HepG2 (cell line): ENCODE measurements around the gene ABCB6. TPM values are rescaled to one million over a fixed set of nuclear protein-coding genes. Genes with fewer than 3 reads are reported as not detected.
A peak's percentile ranks its signal among the peaks of the same experiment; 100 is the strongest.

Source experiments
- GABPB1 ChIP-seq: IDR thresholded peaks from 2 replicates; pipeline ENCODE4 v1.6.1; 2016; ENCODE audit warnings: mild to moderate bottlenecking, missing genetic modification reagents, moderate library complexity, missing compliant biosample characterization
- HDAC1 ChIP-seq: sonication (generic); formaldehyde crosslinking; IDR thresholded peaks from 2 replicates; pipeline ENCODE4 v1.5.1; 2020; ENCODE audit warnings: mild to moderate bottlenecking, missing genetic modification reagents
- HES4 ChIP-seq: sonication (generic); formaldehyde crosslinking; IDR thresholded peaks from 2 replicates; pipeline ENCODE4 v1.9.0; 2021; ENCODE audit warnings: mild to moderate bottlenecking, missing genetic modification reagents, borderline replicate concordance
- HHEX ChIP-seq: IDR thresholded peaks from 2 replicates; pipeline ENCODE4 v1.6.1; 2016; ENCODE audit warnings: control low read depth
- HMG20A ChIP-seq: IDR thresholded peaks from 2 replicates; pipeline ENCODE4 v1.6.1; 2016; ENCODE audit warnings: borderline replicate concordance
- IKZF1 ChIP-seq: fragments of 450-650 bp; IDR thresholded peaks from 2 replicates; pipeline ENCODE4 v1.7.1; 2016
- IKZF4 ChIP-seq: sonication (generic); formaldehyde crosslinking; IDR thresholded peaks from 2 replicates; pipeline ENCODE4 v1.5.1; 2020; ENCODE audit warnings: borderline replicate concordance, mild to moderate bottlenecking, low read depth, missing genetic modification reagents; ENCODE audit errors: not compliant biosample characterization
- IRF2 ChIP-seq: IDR thresholded peaks from 2 replicates; pipeline ENCODE4 v1.6.1; 2018; ENCODE audit warnings: missing genetic modification reagents, missing compliant biosample characterization
- KLF6 ChIP-seq: IDR thresholded peaks from 2 replicates; pipeline ENCODE4 v1.8.0; 2016; ENCODE audit warnings: missing biosample characterization, missing genetic modification reagents
- MAX ChIP-seq: IDR thresholded peaks from 2 replicates; pipeline ENCODE4 v1.6.1; 2012; ENCODE audit warnings: inconsistent platforms
- NFATC3 ChIP-seq: sonication (generic); formaldehyde crosslinking; IDR thresholded peaks from 2 replicates; pipeline ENCODE4 v1.5.1; 2020; ENCODE audit warnings: mild to moderate bottlenecking, missing genetic modification reagents
- NR2F6 ChIP-seq, 2 experiments: IDR thresholded peaks; 2 replicates each; pipeline ENCODE4 v1.6.1; 2016; ENCODE audit warnings: antibody characterized with exemption in 1 of 2, mild to moderate bottlenecking in 1 of 2
- PITX1 ChIP-seq: sonication (generic); formaldehyde crosslinking; IDR thresholded peaks from 2 replicates; pipeline ENCODE4 v1.5.1; 2020; ENCODE audit warnings: mild to moderate bottlenecking, missing genetic modification reagents
- SKIL ChIP-seq: sonication (generic); formaldehyde crosslinking; IDR thresholded peaks from 2 replicates; pipeline ENCODE4 v1.8.0; 2022; ENCODE audit warnings: missing genetic modification reagents, mild to moderate bottlenecking, moderate library complexity, borderline replicate concordance
- TFAP4 ChIP-seq: sonication (generic); IDR thresholded peaks from 2 replicates; pipeline ENCODE4 v1.6.1; 2016; ENCODE audit warnings: low read depth, borderline replicate concordance
- TFDP2 ChIP-seq: sonication (generic); formaldehyde crosslinking; IDR thresholded peaks from 2 replicates; pipeline ENCODE4 v1.4.0; 2020; ENCODE audit warnings: missing genetic modification reagents
- ZBTB33 ChIP-seq: sonication (generic); formaldehyde crosslinking; IDR thresholded peaks from 2 replicates; pipeline ENCODE4 v1.4.0; 2020; ENCODE audit warnings: missing genetic modification reagents
- ZFP37 ChIP-seq: sonication (generic); formaldehyde crosslinking; IDR thresholded peaks from 2 replicates; pipeline ENCODE4 v1.4.0; 2020; ENCODE audit warnings: missing genetic modification reagents, borderline replicate concordance
- ZFX ChIP-seq: sonication (generic); formaldehyde crosslinking; IDR thresholded peaks from 2 replicates; pipeline ENCODE4 v1.4.0; 2020; ENCODE audit warnings: mild to moderate bottlenecking, low read depth, missing genetic modification reagents, moderate library complexity
- ZNF207 ChIP-seq: fragments of 450-650 bp; IDR thresholded peaks from 2 replicates; pipeline ENCODE4 v1.6.1; 2016; ENCODE audit warnings: antibody characterized with exemption, borderline replicate concordance
- ZNF274 ChIP-seq: sonication (generic); formaldehyde crosslinking; IDR thresholded peaks from 2 replicates; pipeline ENCODE4 v1.5.1; 2020; ENCODE audit warnings: mild to moderate bottlenecking, missing genetic modification reagents
- ZNF670 ChIP-seq: sonication (generic); formaldehyde crosslinking; IDR thresholded peaks from 2 replicates; pipeline ENCODE4 v1.8.0; 2022; ENCODE audit warnings: mild to moderate bottlenecking, missing genetic modification reagents, borderline replicate concordance
- ZNF841 ChIP-seq: sonication (generic); formaldehyde crosslinking; IDR thresholded peaks from 2 replicates; pipeline ENCODE4 v1.8.1; 2023; ENCODE audit warnings: missing genetic modification reagents, borderline replicate concordance
- ZNF879 ChIP-seq: sonication (generic); formaldehyde crosslinking; IDR thresholded peaks from 2 replicates; pipeline ENCODE4 v1.8.1; 2023; ENCODE audit warnings: missing genetic modification reagents
- ZZZ3 ChIP-seq: sonication (generic); formaldehyde crosslinking; IDR thresholded peaks from 2 replicates; pipeline ENCODE4 v1.4.0; 2020; ENCODE audit warnings: missing genetic modification reagents, mild to moderate bottlenecking, borderline replicate concordance
- polyA plus RNA-seq, 8 experiments: library from polyadenylated mRNA; depleted of rRNA in 3 of 8; stranded (reverse) in 7 of 8; unstranded in 1 of 8; fragments of >200 nt; fragmentation: Illumina TruSeq in 4 of 8; extraction: Trizol in 4 of 8; gene quantifications; 2 replicates each; pipeline versions ENCODE4 v1.2.1 to v1.2.3, GENCODE V29; 2011 to 2016; ENCODE audit warnings: low read depth in 4 of 8, missing spikeins in 1 of 8, mixed read lengths in 1 of 8; ENCODE audit not compliant: insufficient read depth in 1 of 8
- total RNA-seq, 5 experiments: library from RNA; depleted of rRNA; stranded (reverse); fragments of >200 nt; fragmentation: Illumina TruSeq; extraction: Trizol; gene quantifications; 2 replicates each; pipeline ENCODE4 v1.2.3, GENCODE V29; 2016; ENCODE audit warnings: low read depth in 1 of 5

Gene ABCB6
- total and polyA plus RNA-seq, 2 of the 13 experiments (the other 11 are each of a cell fraction or from before 2014, with no cell fraction given), result 91.1 to 137 TPM

- TF ChIP-seq IKZF4 (peak; percentile 93), HHEX (CRISPR knock-in tag) (no peak), ZNF274 (CRISPR knock-in tag) (peak; percentile 95), ZZZ3 (peak; percentile 67; the same call in 1 of the 2 replicates), ZFX (peak; percentile 92), ZNF207 (no peak), ZFP37 (CRISPR knock-in tag) (peak; percentile 85), HMG20A (no peak; the same call in 1 of the 2 replicates), ZBTB33 (CRISPR knock-in tag) (no peak; the same call in 1 of the 2 replicates), SKIL (peak; percentile 87), TFDP2 (CRISPR knock-in tag) (peak; percentile 98), ZNF670 (peak; percentile 98), HDAC1 (CRISPR knock-in tag) (peak; percentile 94), GABPB1 (CRISPR knock-in tag) (peak; percentile 95), KLF6 (CRISPR knock-in tag) (peak; percentile 99), IRF2 (CRISPR knock-in tag) (peak; percentile 85; the same call in 1 of the 2 replicates), NFATC3 (no peak), ZNF841 (CRISPR knock-in tag) (peak; percentile 95; the same call in 1 of the 2 replicates), TFAP4 (peak; percentile 31; the same call in 1 of the 2 replicates), HES4 (peak; percentile 96), PITX1 (peak; percentile 69), MAX (peak; percentile 99), ZNF879 (peak; percentile 97), NR2F6 (IDR thresholded peaks at IDR 0.05) (no peak), NR2F6 (CRISPR knock-in tag; IDR thresholded peaks at IDR 0.05) (peak; percentile 59; the same call in 1 of the 2 replicates), IKZF1 (no peak)
Observed at GRCh38 chr2:219176818-219177551, 41.8 kb downstream of the ABCB6 start, which contains the start of gene CNPPD1 (continued).
